ENCODE measurements around the gene MUC13.

The MUC13 gene

GRCh38 chr3:124893526-124893925 is 41.0 kb downstream of the MUC13 start:
- DNase-seq, result no peak

DNA sequence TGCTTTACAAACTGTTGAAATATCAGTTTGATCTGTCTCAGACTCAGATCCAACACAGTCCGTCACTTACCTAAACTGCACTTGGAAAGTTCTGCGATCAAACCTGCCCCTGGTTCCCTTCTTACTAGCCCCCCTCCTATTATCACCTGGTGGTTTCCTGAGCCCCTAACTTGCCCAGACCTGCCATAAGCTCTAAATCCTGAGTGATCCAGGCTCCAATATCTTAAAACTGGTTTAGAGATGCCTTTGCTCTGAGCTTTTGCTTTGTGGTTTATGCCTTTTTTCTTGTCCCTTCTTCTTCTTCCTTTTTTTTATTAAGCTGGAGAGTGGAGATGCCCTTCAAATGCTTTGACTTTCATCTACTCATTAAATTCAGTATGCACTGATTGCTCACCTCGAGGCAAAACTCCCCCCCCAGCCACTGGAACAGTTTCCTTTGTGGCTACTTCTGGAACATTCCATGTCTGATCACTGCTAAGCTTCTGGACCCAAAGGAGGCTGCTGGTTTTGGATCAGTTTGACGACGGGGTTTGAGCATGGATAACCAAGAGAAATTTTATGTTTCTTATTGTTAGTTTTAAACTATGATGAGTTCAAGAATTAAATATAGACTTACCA is 43.9 kb downstream of the MUC13 start:
- DNase-seq, result no peak

- no peak for DNase-seq
Observed at GRCh38 chr3:124888482-124889441, 45.8 kb downstream of the MUC13 start.

DNA sequence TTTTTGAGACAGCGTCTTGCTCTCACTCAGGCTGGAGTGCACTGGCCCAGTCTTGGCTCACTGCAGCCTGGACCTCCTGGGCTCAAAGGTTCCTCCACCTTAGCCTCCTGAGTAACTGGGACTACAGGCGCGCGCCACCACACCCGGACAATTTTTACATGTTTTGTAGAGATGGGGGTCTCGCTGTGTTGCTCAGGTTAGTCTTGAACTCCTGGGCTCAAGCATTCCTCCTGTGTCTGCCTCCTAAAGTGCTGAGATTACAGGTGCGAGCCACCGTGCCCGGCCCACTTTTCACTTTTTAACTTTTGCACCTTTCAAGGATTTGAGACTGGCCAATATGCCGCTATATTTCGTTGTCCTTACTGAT is 46.6 kb downstream of the MUC13 start:
- DNase-seq, result no peak

GRCh38 chr3:124887177-124887931 is 47.2 kb downstream of the MUC13 start, which contains the start of gene ITGB5:
ITGB5 (minus strand) TSS chr3:124887365; CDS start chr3:124887000, 365 bp downstream.
- peak; percentile 23 for DNase-seq

GRCh38 chr3:124886168-124887056 is 48.1 kb downstream of the MUC13 start:
- DNase-seq, result no peak

- no peak for DNase-seq
Observed at GRCh38 chr3:124885466-124886167, 48.9 kb downstream of the MUC13 start.

- DNase-seq, result no peak
Observed at GRCh38 chr3:124884474-124885101, 50.0 kb downstream of the MUC13 start.

- no peak for DNase-seq
Observed at GRCh38 chr3:124883766-124884473, 50.6 kb downstream of the MUC13 start.

GRCh38 chr3:124882816-124883747 is 51.5 kb downstream of the MUC13 start:
- no peak for DNase-seq

DNA sequence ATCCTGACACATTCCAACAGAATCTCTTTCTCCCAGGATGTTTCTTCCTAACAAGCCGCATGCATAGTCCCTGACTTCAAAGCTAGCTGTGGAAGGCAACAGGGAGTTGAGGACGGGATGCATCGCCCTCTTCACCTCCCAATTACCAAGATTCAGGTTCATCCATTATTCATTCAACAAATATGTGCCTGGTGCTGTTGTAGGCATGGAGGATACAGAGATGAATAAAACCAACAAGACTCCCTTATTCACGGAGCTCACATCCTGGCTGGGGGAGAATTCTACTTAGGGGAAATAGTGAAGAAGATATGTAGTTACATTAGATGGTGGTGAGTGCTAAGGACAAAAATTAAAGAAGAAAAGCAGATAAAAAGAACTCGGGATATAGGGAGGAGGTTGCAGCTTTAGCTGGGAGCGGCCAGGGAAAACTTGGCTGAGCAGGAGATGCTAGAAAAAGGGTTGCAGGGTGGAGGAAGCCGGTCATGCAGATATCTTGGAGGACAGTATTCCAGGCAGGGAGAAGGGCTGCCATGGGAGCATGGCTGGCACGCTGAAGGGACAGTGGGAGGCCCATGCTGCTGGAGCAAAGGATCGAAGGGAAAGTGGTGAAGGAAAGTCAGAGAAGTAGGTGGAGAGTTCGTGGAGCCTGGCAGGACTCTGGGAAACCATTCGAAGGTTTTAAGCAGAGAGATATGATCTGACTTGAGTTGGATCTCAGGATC is 52.4 kb downstream of the MUC13 start:
- no peak for DNase-seq

- no peak for DNase-seq
Observed at GRCh38 chr3:124879337-124879680, 55.2 kb downstream of the MUC13 start.

- DNase-seq, result no peak
Observed at GRCh38 chr3:124878561-124879336, 55.8 kb downstream of the MUC13 start.

DNA sequence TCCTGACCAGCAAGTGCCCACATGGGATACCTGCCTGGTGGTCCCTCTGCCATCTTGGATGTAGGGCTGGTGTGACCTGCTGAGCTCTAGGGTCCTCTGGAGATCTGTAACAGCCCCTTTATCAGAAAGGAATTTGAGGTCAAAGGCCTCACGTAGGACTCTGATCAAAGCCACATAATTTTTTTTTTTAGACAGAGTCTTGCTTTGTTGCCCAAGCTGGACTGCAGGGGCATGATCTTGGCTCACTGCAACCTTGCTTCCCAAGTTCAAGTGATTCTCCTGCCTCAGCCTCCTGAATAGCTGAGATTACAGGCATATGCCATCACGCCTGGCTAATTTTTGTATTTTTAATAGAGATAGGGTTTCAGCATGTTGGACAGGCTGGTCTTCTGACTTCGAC is 56.9 kb downstream of the MUC13 start:
- DNase-seq, result no peak

DNA sequence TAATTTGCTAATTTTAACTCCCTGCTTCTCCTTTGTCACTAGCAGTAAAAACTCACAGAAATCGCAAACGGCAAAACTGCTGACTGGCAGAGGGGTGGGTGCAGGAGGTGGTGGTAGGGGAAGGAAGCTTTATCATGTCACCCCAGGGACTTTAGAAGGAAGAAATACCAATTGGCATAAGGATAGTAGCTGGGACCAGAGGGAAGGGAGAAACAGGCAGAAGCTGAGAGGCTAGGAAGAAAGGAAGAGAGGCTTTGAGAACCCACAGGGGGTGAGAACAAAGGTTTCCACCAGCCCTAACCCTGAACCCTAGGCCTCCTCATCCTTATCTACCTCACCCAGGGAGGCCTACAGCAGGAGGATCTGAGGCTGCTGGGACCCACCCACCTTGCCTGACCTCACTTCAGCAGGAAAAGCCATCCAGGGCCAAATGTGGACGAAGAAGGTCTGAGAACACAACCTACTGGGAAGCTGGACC is 58.1 kb downstream of the MUC13 start:
- DNase-seq, result no peak

GRCh38 chr3:124873226-124873625 is 61.3 kb downstream of the MUC13 start:
- DNase-seq, result no peak

- DNase-seq, result no peak
Observed at GRCh38 chr3:124867511-124867910, 67.0 kb downstream of the MUC13 start.

- no peak for DNase-seq
Observed at GRCh38 chr3:124862006-124862405, 72.5 kb downstream of the MUC13 start.

Measured in DMS79 treated with DMSO at 0.1 percent for 48 hours (cell line).